Heart right ventricle (tissue), 16 donors: ENCODE measurements around the gene CRISP1. TPM values are rescaled to one million over a fixed set of nuclear protein-coding genes. Genes with fewer than 3 reads are reported as not detected.
"Not testable (repeated sequence)": the region's sequence is repeated elsewhere in the genome, so short reads cannot be mapped to it uniquely, and the experiment has no call there.

Source experiments
- ATAC-seq, 8 donors: fragments of 200-7000 bp; cut with Tn5 transposase; one replicate each; pipeline ENCODE4 v1.9.1; 2020; ENCODE audit warnings: mild to moderate bottlenecking in 8 of 8, moderate library complexity in 8 of 8, moderate number of reproducible peaks in 1 of 8
- DNase-seq, 2 donors: peaks; one replicate each; pipeline ENCODE4 v3.0.0-alpha.2; 2020
- H3K27ac ChIP-seq, 10 donors: fragments of 200-600 bp; sonication (generic) in 2 of 10; one replicate each; pipeline versions ENCODE4 v1.5.0 to v1.8.0; 2020 to 2022; ENCODE audit warnings: mild to moderate bottlenecking in 3 of 10
- H3K27me3 ChIP-seq, 7 donors: fragments of 200-600 bp; one replicate each; pipeline ENCODE4 v1.8.0; 2021 to 2022; ENCODE audit warnings: mild to moderate bottlenecking in 2 of 7
- H3K36me3 ChIP-seq, 9 donors: fragments of 200-600 bp; sonication (generic) in 1 of 9; one replicate each; pipeline versions ENCODE4 v1.5.0 to v1.8.0; 2020 to 2022; ENCODE audit warnings: mild to moderate bottlenecking in 2 of 9
- H3K4me1 ChIP-seq, 9 donors: fragments of 200-600 bp; sonication (generic) in 1 of 9; one replicate each; pipeline versions ENCODE4 v1.5.0 to v1.8.0; 2020 to 2022; ENCODE audit warnings: mild to moderate bottlenecking in 4 of 9
- H3K4me3 ChIP-seq, 10 donors: fragments of 200-600 bp; sonication (generic) in 2 of 10; one replicate each; pipeline versions ENCODE4 v1.5.0 to v1.8.0; 2020 to 2022; ENCODE audit warnings: mild to moderate bottlenecking in 7 of 10, moderate library complexity in 2 of 10
- H3K9me3 ChIP-seq, 11 donors: fragments of 200-600 bp in 10 of 11; sonication (generic) in 2 of 11; one replicate each; pipeline versions ENCODE4 v1.5.0 to v1.8.0; 2013 to 2022; ENCODE audit warnings: mild to moderate bottlenecking in 2 of 11, control low read depth in 1 of 11, moderate library complexity in 1 of 11
- WGBS, 2 donors: extraction: QIAGEN DNeasy Blood & Tissue Kit; methylation state at CpG; one replicate each; pipeline ENCODE4 v1.1.7; 2013; ENCODE audit warnings: inconsistent platforms in 1 of 2; 5-methylcytosine and 5-hydroxymethylcytosine counted together
- intact Hi-C, 10 donors: fragments of 100-400 bp; cut with DNase I; formaldehyde crosslinking; loops; one replicate each; pipeline versions ENCODE4 v1.11.1 to v1.14.2; 2022
- polyA plus RNA-seq, 2 donors: library from polyadenylated mRNA; stranded (reverse); fragments of 200-250 nt; gene quantifications; one replicate each; pipeline ENCODE4 v1.2.3, GENCODE V29; 2013
- total RNA-seq, 10 donors: library from RNA; stranded (reverse); fragmentation: NEBNext Ultra II Directional in 3 of 10; extraction: Animal tissue kit (Norgen Biotek cat#: 25700) in 3 of 10; gene quantifications; one replicate each; pipeline versions ENCODE4 v1.2.1 to v1.2.4, GENCODE V29; 2021 to 2023
- TF ChIP-seq, protein P1 (sequence below), 9 donors: fragments of 200-600 bp; sonication (generic) in 2 of 9; IDR thresholded peaks; one replicate each; pipeline versions ENCODE4 v1.5.0 to v1.8.0; 2021 to 2022; ENCODE audit warnings: antibody characterized with exemption in 9 of 9, mild to moderate bottlenecking in 5 of 9, moderate library complexity in 1 of 9
- donor health status: Arrhythmogenic right ventricular cardiomyopathy.
- donor health status: ischemic (EF 13 %, LVEDD 7.1; RV severe dilation, severe dysfunction).
- donor health status: healthy with polysubstance abuse.
- donor health status: DM: no; HTN: yes; CAD: no.
- donor health status: DM: no; HTN: no; CAD: no.
- donor health status: ischemic (EF 25% LVEDD 6.9; RV normal size, moderate dysfunction).
- donor health status: ischemic (EF 25% LVEDD 5.7; RV mildly dilated, moderate dysfunction).
- donor health status: healthy.
- donor health status: DM: yes; HTN: yes; CAD: no.
- donor health status: Ischemic cardiomyopathy.
- donor health status: ischemic (EF 35%, LVEDD 5.7; RV mildly dilated, moderate dysfunction).
- donor health status: nonischemic (EF 11% LVEDD 7.7; RV severe dilation, severe dysfunction).
- donor health status: DM: yes; HTN: yes; CAD: no.
- donor health status: PGD.
- donor health status: ischemic (EF 29% LVEDD 5.4; RV normal size, mild dysfunction).
- donor health status: nonischemic (EF 23%, LVEDD 6.1; RV moderate dilation, normal function).

The CRISP1 gene
- total and polyA plus RNA-seq, 12 donors, result not detected

DNA sequence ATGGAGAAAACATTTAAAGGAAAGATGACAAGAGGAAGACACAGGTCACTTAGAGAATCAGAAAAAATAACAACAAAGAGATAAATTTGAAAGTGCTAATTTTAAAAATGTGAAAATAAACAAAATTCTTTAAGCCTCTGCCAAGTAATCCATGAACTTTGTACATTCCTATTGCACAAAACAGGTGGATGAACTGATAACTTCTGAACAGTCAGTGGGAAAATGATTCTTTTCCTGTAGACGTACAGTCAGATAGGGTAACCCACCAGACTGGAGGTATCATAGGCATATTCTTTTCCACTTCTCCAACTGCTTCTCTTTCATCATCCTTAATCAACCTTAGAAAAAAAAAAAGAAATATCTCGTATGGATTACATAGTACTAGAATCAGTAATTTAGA is 36.5 kb upstream of the CRISP1 start:
- no peak for ATAC-seq
- TF ChIP-seq, protein P1, sequence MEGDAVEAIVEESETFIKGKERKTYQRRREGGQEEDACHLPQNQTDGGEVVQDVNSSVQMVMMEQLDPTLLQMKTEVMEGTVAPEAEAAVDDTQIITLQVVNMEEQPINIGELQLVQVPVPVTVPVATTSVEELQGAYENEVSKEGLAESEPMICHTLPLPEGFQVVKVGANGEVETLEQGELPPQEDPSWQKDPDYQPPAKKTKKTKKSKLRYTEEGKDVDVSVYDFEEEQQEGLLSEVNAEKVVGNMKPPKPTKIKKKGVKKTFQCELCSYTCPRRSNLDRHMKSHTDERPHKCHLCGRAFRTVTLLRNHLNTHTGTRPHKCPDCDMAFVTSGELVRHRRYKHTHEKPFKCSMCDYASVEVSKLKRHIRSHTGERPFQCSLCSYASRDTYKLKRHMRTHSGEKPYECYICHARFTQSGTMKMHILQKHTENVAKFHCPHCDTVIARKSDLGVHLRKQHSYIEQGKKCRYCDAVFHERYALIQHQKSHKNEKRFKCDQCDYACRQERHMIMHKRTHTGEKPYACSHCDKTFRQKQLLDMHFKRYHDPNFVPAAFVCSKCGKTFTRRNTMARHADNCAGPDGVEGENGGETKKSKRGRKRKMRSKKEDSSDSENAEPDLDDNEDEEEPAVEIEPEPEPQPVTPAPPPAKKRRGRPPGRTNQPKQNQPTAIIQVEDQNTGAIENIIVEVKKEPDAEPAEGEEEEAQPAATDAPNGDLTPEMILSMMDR (IDR thresholded peaks at IDR 0.05), result no peak
- WGBS, 2 donors, result 57 to 65% methylated on average over 2 of the region's 2 CpGs

DNA sequence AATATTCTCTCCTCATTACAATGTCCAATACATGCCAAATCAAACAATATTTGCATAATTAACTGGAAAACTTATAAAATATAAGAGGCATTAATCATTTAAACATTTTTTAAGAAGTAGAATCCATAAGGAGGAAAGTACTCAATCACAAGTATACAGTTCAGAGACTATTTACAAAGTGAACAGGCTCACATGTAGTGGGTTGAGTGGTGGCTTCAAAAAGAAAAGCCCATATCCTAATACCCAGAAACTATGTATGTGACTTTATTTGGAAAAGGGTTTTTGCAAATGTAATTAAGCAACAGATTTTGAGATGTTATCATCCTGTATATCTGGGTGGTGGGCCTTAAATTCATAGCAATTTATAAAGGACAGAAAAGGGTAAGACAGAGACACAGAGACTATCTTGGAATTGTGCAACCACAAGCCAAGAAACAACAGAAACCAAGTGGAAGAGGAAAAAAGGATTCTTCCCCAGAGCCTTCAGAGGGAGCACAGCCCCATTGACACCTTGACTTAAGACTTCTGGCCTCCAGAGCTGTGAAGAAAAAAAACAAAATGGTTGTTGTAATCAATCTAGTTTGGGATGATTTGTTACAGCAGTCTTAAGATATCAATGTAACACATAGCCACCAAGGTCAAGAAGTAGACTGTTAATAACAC is 32.7 kb upstream of the CRISP1 start:
- Histone ChIP-seq H3K36me3 (no peaks in the 10 kb centered on the region), H3K9me3 (peaks cover 0 to 22% (median 0%) of the 10 kb centered on the region in 11 donors), H3K4me1 (no peaks in the 10 kb centered on the region), H3K27ac (no peak overlapping the region), H3K4me3 (no peak overlapping the region), H3K27me3 (no peaks in the 10 kb centered on the region)
- DNase-seq (no peak), ATAC-seq (no peak)
- intact Hi-C loops, result no loop called here
- TF ChIP-seq, protein P1 (IDR thresholded peaks at IDR 0.05), result no peak

More for the DNA sequence above, 36.5 kb upstream of the CRISP1 start:
- no peak overlapping the region for H3K4me3 ChIP-seq
- no peak for DNase-seq
- H3K27me3 ChIP-seq, result no peaks in the 10 kb centered on the region
- H3K27ac ChIP-seq, result no peak overlapping the region
- intact Hi-C loops, result no loop called here
- no peaks in the 10 kb centered on the region for H3K4me1 ChIP-seq
- H3K9me3 ChIP-seq, result no peaks in the 10 kb centered on the region
- no peaks in the 10 kb centered on the region for H3K36me3 ChIP-seq

DNA sequence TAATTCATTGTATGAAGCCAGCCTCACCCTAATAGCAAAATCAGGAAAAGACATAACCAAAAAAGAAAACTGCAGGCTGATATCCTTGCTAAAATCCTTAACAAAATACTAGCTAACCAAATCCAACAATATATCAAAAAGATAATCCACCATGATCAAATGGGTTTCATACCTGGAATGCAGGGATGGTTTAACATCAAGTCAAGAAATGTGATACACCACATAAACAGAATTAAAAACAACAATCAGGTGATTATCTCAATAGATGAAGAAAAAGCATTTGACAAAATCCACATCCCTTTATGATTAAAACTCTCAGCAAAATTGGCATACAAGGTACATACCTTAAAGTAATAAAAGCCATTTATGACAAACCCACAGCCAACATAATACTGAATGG is 29.2 kb upstream of the CRISP1 start:
- H3K27ac ChIP-seq, H3K4me1 ChIP-seq, intact Hi-C loops, DNase-seq, H3K4me3 ChIP-seq, ATAC-seq, H3K27me3 ChIP-seq, H3K36me3 ChIP-seq: not testable (repeated sequence)
- peaks cover 0 to 22% (median 0%) of the 10 kb centered on the region in 11 donors for H3K9me3 ChIP-seq

GRCh38 chr6:49892280-49892679 is 25.9 kb upstream of the CRISP1 start:
- Histone ChIP-seq H3K36me3 (no peaks in the 10 kb centered on the region), H3K27me3 (peaks cover 0 to 8% (median 0%) of the 10 kb centered on the region in 7 donors), H3K9me3 (peaks cover 0 to 22% (median 0%) of the 10 kb centered on the region in 11 donors), H3K27ac (no peak overlapping the region), H3K4me3 (no peak overlapping the region), H3K4me1 (no peaks in the 10 kb centered on the region)
- intact Hi-C loops, result no loop called here
- 63 to 73% methylated on average over 3 of the region's 3 CpGs for WGBS, 2 donors
- ATAC-seq (no peak), DNase-seq (no peak)
- TF ChIP-seq, protein P1 (IDR thresholded peaks at IDR 0.05), result no peak

GRCh38 chr6:49890988-49891387 is 24.7 kb upstream of the CRISP1 start:
- no peak for DNase-seq
- Histone ChIP-seq H3K4me1 (no peaks in the 10 kb centered on the region), H3K9me3 (peaks cover 0 to 23% (median 0%) of the 10 kb centered on the region in 11 donors), H3K27ac (no peak overlapping the region), H3K36me3 (no peaks in the 10 kb centered on the region), H3K4me3 (no peak overlapping the region), H3K27me3 (peaks cover 0 to 8% (median 0%) of the 10 kb centered on the region in 7 donors)
- intact Hi-C loops, result no loop called here
- TF ChIP-seq, protein P1 (IDR thresholded peaks at IDR 0.05), result no peak
- 38 to 59% methylated on average over 7 of the region's 7 CpGs for WGBS, 2 donors
- no peak for ATAC-seq
